ENCODE results near the gene C16orf86. TPM values are rescaled to one million over a fixed set of nuclear protein-coding genes. Genes with fewer than 3 reads are reported as not detected.

The C16orf86 gene
- 1 to 10 TPM; 1.1 to 1.4 TPM for total RNA-seq

DNA sequence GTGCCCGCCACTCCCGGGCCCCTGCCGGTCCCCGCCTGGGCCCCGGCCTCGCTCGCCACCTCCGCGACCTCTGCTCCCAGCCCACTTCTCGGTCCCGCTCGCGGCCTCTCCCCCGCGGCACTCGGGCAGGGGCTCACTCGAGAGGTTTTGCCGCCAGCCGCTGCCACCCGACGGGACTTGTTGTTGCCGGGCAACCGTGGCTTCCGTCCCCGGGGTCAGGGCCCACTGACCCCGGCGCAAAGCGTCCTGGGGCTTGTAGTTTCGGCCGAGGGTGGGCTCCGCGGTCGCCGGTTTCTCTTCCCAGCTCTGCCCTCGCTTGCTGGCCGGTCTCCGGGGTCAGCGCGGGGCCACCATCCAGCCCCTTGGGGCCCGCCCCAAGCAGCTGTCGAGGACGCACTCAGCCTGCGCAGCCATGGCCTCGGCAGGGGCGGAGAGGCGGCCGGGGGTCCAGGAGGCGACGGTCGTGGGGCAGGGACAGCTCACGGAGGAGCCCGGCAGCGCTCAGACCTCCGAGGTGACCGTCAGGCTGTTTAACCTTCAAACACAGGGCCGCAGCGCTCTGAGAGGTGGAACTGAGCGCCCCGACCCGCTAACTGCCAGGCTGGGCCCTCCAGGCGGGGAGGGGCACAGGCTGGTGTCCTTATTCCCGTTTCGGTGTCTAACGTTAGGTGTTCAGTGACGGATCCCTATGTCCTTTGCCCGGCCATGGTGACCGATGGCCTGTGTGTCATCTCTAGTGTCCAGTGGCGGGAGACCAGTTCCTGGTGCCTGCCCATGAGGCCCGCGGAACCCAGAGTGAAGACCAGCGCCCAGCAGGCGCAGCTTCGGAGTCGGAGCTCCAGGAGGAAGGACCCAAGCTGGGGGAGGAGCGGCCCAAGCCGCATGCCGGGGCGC is at the start of gene C16orf86, which contains the start of gene ENKD1:
TSS of gene C16orf86 (plus strand) at position 256 of the 894 bp plus-strand sequence. CDS start at position 413, 157 bp downstream.
TSS of gene ENKD1 (minus strand) at position 192 of the 894 bp plus-strand sequence. CDS start 308 bp downstream, outside the sequence.
- TF ChIP-seq CTCF (IDR thresholded peaks at IDR 0.05) = no peak
- Histone ChIP-seq H3K27ac (peak within 1 kb of the TSS; percentile 70), H3K36me3 (no peaks in the 10 kb centered on the region), H3K9ac (ENCODE audit: low read depth in 2 of 2, low read length in 2 of 2) (peak within 1 kb of the TSS; percentile 55 to 91), H3K9me3 (no peaks in the 10 kb centered on the region), H3K27me3 (no peaks in the 10 kb centered on the region), H3K4me3 (peak within 1 kb of the TSS; percentile 88), H3K4me1 (peaks cover 11% of the 10 kb centered on the region)
- intact Hi-C loops (cut with DNase I) = loop anchor here (10.0 kb wide), 1 partner anchor 142 kb away; the partner anchor contains the start of gene RIPOR1
- DNase-seq = peak; percentile 83

GRCh38 chr16:67628216-67628615 is 38.4 kb upstream of the C16orf86 start:
- Histone ChIP-seq H3K36me3 (peaks cover 22% of the 10 kb centered on the region), H3K4me1 (no peaks in the 10 kb centered on the region), H3K9ac (ENCODE audit: low read depth in 2 of 2, low read length in 2 of 2) (no peak overlapping the region), H3K9me3 (no peaks in the 10 kb centered on the region), H3K4me3 (no peak overlapping the region), H3K27me3 (no peaks in the 10 kb centered on the region), H3K27ac (no peak overlapping the region)
- no peak for DNase-seq
- no peak for TF ChIP-seq CTCF (IDR thresholded peaks at IDR 0.05)
- intact Hi-C loops (cut with DNase I) = no loop called here

DNA sequence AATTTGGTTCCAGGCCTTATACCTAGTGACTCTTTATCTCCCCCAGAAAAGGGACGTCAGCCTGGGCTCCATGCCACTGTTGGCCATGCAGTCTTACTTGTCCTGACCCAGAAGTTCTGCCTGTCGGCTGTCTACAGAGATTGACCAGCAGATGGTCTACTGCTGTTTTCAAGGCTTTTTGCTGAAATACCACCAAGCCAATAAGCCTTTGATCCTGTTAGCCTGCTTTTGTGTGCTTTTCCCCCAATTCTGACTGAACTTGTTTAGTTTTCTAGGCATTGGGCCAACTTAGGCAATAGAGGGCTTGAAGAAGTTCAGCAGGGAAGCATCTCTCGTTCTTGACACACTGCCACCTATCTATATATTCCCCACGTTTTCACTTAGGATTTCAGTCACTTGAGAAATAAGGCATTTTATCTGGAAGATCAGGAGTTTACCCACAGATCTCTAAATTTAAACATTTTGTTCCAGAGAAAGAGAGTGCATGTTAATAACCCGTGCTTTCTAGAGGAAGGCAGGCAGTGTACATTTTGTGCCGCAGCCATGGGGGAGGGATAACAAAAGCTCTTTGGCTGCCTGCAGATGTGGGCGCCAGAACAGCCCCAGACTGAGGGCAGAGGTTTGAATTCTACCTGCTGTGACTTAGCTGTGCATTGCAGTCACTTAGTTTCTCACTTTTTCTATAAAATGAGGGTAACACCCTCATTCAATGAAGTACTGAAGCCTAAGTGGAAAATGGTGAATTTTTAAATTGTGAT is 34.0 kb upstream of the C16orf86 start:
- H3K9ac ChIP-seq (ENCODE audit: low read depth in 2 of 2, low read length in 2 of 2) = no peak overlapping the region
- intact Hi-C loops (cut with DNase I) = no loop called here
- no peaks in the 10 kb centered on the region for H3K27me3 ChIP-seq
- peaks cover 13% of the 10 kb centered on the region for H3K36me3 ChIP-seq
- no peak overlapping the region for H3K4me3 ChIP-seq
- H3K27ac ChIP-seq = no peak overlapping the region
- no peaks in the 10 kb centered on the region for H3K9me3 ChIP-seq
- no peaks in the 10 kb centered on the region for H3K4me1 ChIP-seq
- no peak for DNase-seq
- no peak for TF ChIP-seq CTCF (IDR thresholded peaks at IDR 0.05)

DNA sequence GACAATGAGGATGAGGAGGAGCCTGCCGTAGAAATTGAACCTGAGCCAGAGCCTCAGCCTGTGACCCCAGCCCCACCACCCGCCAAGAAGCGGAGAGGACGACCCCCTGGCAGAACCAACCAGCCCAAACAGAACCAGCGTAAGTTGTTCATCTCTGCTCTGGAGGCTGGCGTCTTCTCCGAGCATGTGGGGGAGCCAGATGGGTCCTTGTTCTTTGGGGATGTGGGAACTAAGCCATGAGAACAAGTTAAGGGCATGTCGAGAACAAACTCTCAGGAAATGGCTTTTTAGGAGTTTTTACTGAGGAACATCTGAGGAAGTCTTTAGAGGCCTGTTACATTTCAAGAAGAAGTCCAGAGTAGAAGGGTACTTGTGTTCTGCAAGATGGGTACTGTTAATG is 29.9 kb upstream of the C16orf86 start:
- H3K9me3 ChIP-seq = no peaks in the 10 kb centered on the region
- H3K36me3 ChIP-seq = peaks cover 8% of the 10 kb centered on the region
- no peak for TF ChIP-seq CTCF (IDR thresholded peaks at IDR 0.05)
- no peaks in the 10 kb centered on the region for H3K27me3 ChIP-seq
- intact Hi-C loops (cut with DNase I) = no loop called here
- no peak overlapping the region for H3K9ac ChIP-seq (ENCODE audit: low read depth in 2 of 2, low read length in 2 of 2)
- no peak overlapping the region for H3K27ac ChIP-seq
- no peaks in the 10 kb centered on the region for H3K4me1 ChIP-seq
- DNase-seq = no peak
- H3K4me3 ChIP-seq = no peak overlapping the region

GRCh38 chr16:67637625-67638024 is 29.0 kb upstream of the C16orf86 start:
- TF ChIP-seq CTCF (IDR thresholded peaks at IDR 0.05) = no peak
- H3K36me3 ChIP-seq = peaks cover 8% of the 10 kb centered on the region

More at GRCh38 chr16:67637625-67638024, 29.0 kb upstream of the C16orf86 start:
- Histone ChIP-seq H3K4me1 (no peaks in the 10 kb centered on the region), H3K9ac (ENCODE audit: low read depth in 2 of 2, low read length in 2 of 2) (no peak overlapping the region), H3K4me3 (no peak overlapping the region), H3K27me3 (no peaks in the 10 kb centered on the region), H3K27ac (no peak overlapping the region), H3K9me3 (no peaks in the 10 kb centered on the region)
- DNase-seq = no peak
- intact Hi-C loops (cut with DNase I) = no loop called here

Measured in colonic mucosa (tissue), 4 donors.